HepG2 (cell line): Measurements from ENCODE around the gene ACADVL. TPM values are rescaled to one million over a fixed set of nuclear protein-coding genes. Genes with fewer than 3 reads are reported as not detected.

ENCODE experiments used
- ATAC-seq: fragments of 200-7000 bp; cut with Tn5 transposase; 3 replicates; pipeline ENCODE4 v1.9.1; 2020; ENCODE audit warnings: mild to moderate bottlenecking, moderate library complexity
- BruUV-seq: library from RNA; stranded (reverse); fragments of 400-500 nt; replicated peaks from 2 replicates; lab custom pipeline; 2021; lab: Mats Ljungman, UMichigan
- CTCF ChIA-PET: fragments of 300-600 bp; formaldehyde crosslinking; extraction: SDS; loops from one replicate; lab custom pipeline; 2021; ENCODE audit warnings: low total read pairs, inconsistent platforms, low intra/inter-chr PET ratio; lab: Yijun Ruan, JAX
- POLR2A ChIA-PET: fragments of 350-600 bp; sonication (Branson Sonifier 250); formaldehyde crosslinking; loops from one replicate; lab custom pipeline; 2020; ENCODE audit warnings: antibody characterized with exemption, inconsistent platforms; lab: Yijun Ruan, JAX
- DNase-seq: peaks from one replicate; pipeline ENCODE4 v3.0.0-alpha.2; 2015; ENCODE audit warnings: low spot score
- FAIRE-seq: peaks from 3 replicates; lab custom pipeline; 2011; peaks lifted over from hg19 to GRCh38; lab: Jason Lieb, UNC
- H2AFZ ChIP-seq: one replicate; pipeline ENCODE4 v1.6.1; 2011; ENCODE audit warnings: low read length, inconsistent platforms
- H3K27ac ChIP-seq: fragments of 300-600 bp; 3 replicates; pipeline ENCODE4 v1.8.0; 2011; ENCODE audit warnings: mixed run types, mild to moderate bottlenecking, mixed read lengths, low read length, inconsistent platforms; ENCODE audit not compliant: insufficient read depth; ENCODE audit errors: extremely low read length
- H3K27me3 ChIP-seq, 2 experiments: fragments of 200-600 bp in 1 of 2; 2 replicates in 1 of 2; 3 replicates in 1 of 2; pipeline versions ENCODE4 v1.6.0 to v1.8.0; 2011; ENCODE audit warnings: low read length in 2 of 2, mild to moderate bottlenecking in 2 of 2, moderate library complexity in 2 of 2, inconsistent platforms in 1 of 2; ENCODE audit not compliant: insufficient read depth in 2 of 2, control insufficient read depth in 1 of 2
- H3K36me3 ChIP-seq, 2 experiments: fragments of 200-600 bp in 1 of 2; replicated peaks in 1 of 2; 2 replicates in 1 of 2; 3 replicates in 1 of 2; pipeline versions ENCODE4 v1.5.1 to v1.8.0; 2011; ENCODE audit warnings: low read length in 2 of 2, inconsistent platforms in 1 of 2; ENCODE audit not compliant: insufficient read depth in 2 of 2, control insufficient read depth in 1 of 2
- H3K4me1 ChIP-seq: 2 replicates; pipeline ENCODE4 v1.5.1; 2012; ENCODE audit warnings: low read length, inconsistent platforms; ENCODE audit not compliant: insufficient read depth
- H3K4me2 ChIP-seq: 2 replicates; pipeline ENCODE4 v1.6.0; 2011; ENCODE audit warnings: low read depth, low read length, inconsistent platforms
- H3K4me3 ChIP-seq, 3 experiments: fragments of 200-600 bp in 1 of 3; sonication (generic), shearing (Covaris generic) in 1 of 3; replicated peaks in 1 of 3; 2 replicates each; pipeline ENCODE4 v1.5.1; 2011 to 2016; ENCODE audit warnings: low read length in 3 of 3, inconsistent platforms in 2 of 3, low read depth in 2 of 3, mild to moderate bottlenecking in 2 of 3, control low read depth in 1 of 3, mixed read lengths in 1 of 3; ENCODE audit not compliant: insufficient read depth in 1 of 3
- H3K79me2 ChIP-seq: one replicate; pipeline ENCODE4 v1.6.1; 2011; ENCODE audit warnings: low read length, inconsistent platforms; ENCODE audit not compliant: insufficient read depth
- H3K9ac ChIP-seq: 2 replicates; pipeline ENCODE4 v1.6.0; 2011; ENCODE audit warnings: mild to moderate bottlenecking, low read depth, low read length, inconsistent platforms; ENCODE audit not compliant: insufficient read depth
- H3K9me3 ChIP-seq: 2 replicates; pipeline ENCODE4 v1.5.1; 2012; ENCODE audit warnings: mild to moderate bottlenecking, low read length
- H4K20me1 ChIP-seq: 2 replicates; pipeline ENCODE4 v1.6.0; 2011; ENCODE audit warnings: inconsistent platforms, mild to moderate bottlenecking, low read length, moderate library complexity; ENCODE audit not compliant: insufficient read depth
- ARNT2 ChIP-seq: sonication (generic); formaldehyde crosslinking; IDR thresholded peaks from 2 replicates; pipeline ENCODE4 v1.8.0; 2022; ENCODE audit warnings: mild to moderate bottlenecking, low read depth, missing genetic modification reagents, moderate library complexity
- CHD2 ChIP-seq: IDR thresholded peaks from 2 replicates; pipeline ENCODE4 v1.6.1; 2011; ENCODE audit warnings: low read depth, low read length, improper control_type of control experiment
- GABPB1 ChIP-seq: IDR thresholded peaks from 2 replicates; pipeline ENCODE4 v1.6.1; 2016; ENCODE audit warnings: mild to moderate bottlenecking, missing genetic modification reagents, moderate library complexity, missing compliant biosample characterization
- HDAC1 ChIP-seq: sonication (generic); formaldehyde crosslinking; IDR thresholded peaks from 2 replicates; pipeline ENCODE4 v1.5.1; 2020; ENCODE audit warnings: mild to moderate bottlenecking, missing genetic modification reagents
- HNF4A ChIP-seq: sonication (generic); formaldehyde crosslinking; IDR thresholded peaks from 2 replicates; pipeline ENCODE4 v1.4.0; 2020; ENCODE audit warnings: missing genetic modification reagents
- KDM5B ChIP-seq: sonication (generic); formaldehyde crosslinking; IDR thresholded peaks from 2 replicates; pipeline ENCODE4 v1.4.0; 2020; ENCODE audit warnings: missing genetic modification reagents, mild to moderate bottlenecking, borderline replicate concordance
- MLLT10 ChIP-seq: sonication (generic); formaldehyde crosslinking; IDR thresholded peaks from 2 replicates; pipeline ENCODE4 v1.4.0; 2020; ENCODE audit warnings: missing genetic modification reagents
- NFRKB ChIP-seq: fragments of 450-650 bp; IDR thresholded peaks from 2 replicates; pipeline ENCODE4 v1.6.1; 2017
- PCBP1 ChIP-seq: fragments of 200-400 bp; formaldehyde crosslinking; IDR thresholded peaks from 2 replicates; pipeline ENCODE4 v1.6.1; 2017; ENCODE audit warnings: mild to moderate bottlenecking, low read depth, low read length, borderline replicate concordance
- SP2 ChIP-seq: sonication (generic); formaldehyde crosslinking; IDR thresholded peaks from 2 replicates; pipeline ENCODE4 v1.5.1; 2020; ENCODE audit warnings: mild to moderate bottlenecking, missing genetic modification reagents
- ZNF44 ChIP-seq: sonication (generic); formaldehyde crosslinking; IDR thresholded peaks from 2 replicates; pipeline ENCODE4 v1.5.1; 2020; ENCODE audit warnings: mild to moderate bottlenecking, missing genetic modification reagents
- ZNF598 ChIP-seq: sonication (generic); formaldehyde crosslinking; IDR thresholded peaks from 2 replicates; pipeline ENCODE4 v1.5.1; 2020; ENCODE audit warnings: mild to moderate bottlenecking, missing genetic modification reagents, borderline replicate concordance
- ZNF629 ChIP-seq: sonication (generic); formaldehyde crosslinking; conservative IDR thresholded peaks from 2 replicates; pipeline ENCODE4 v1.5.0; 2020; ENCODE audit warnings: missing genetic modification reagents
- ZNF674 ChIP-seq: sonication (generic); formaldehyde crosslinking; IDR thresholded peaks from 2 replicates; pipeline ENCODE4 v1.5.0; 2020; ENCODE audit warnings: low read depth, mild to moderate bottlenecking, missing genetic modification reagents
- ZNF749 ChIP-seq: sonication (generic); formaldehyde crosslinking; IDR thresholded peaks from 2 replicates; pipeline ENCODE4 v1.8.0; 2022; ENCODE audit warnings: mild to moderate bottlenecking, missing genetic modification reagents, moderate library complexity, borderline replicate concordance
- WGBS: methylation state at CpG from one replicate; pipeline ENCODE4 v1.1.6; 2017; ENCODE audit warnings: low lambda C conversion rate; 5-methylcytosine and 5-hydroxymethylcytosine counted together
- in situ Hi-C: cut with HindIII; loops from 2 replicates; pipeline ENCODE4 v1.10.0; 2017; ENCODE audit warnings: low pct_unique_long_range_greater_than_20kb; ENCODE audit not compliant: extremely low pct_ligation_motif_present
- intact Hi-C: fragments of 100-400 bp; cut with micrococcal nuclease; formaldehyde crosslinking; loops from one replicate; pipeline ENCODE4 v1.10.0; 2022; ENCODE audit not compliant: unreplicated experiment
- polyA plus RNA-seq, 8 experiments: library from polyadenylated mRNA; depleted of rRNA in 3 of 8; stranded (reverse) in 7 of 8; unstranded in 1 of 8; fragments of >200 nt; fragmentation: Illumina TruSeq in 4 of 8; extraction: Trizol in 4 of 8; gene quantifications; 2 replicates each; pipeline versions ENCODE4 v1.2.1 to v1.2.3, GENCODE V29; 2011 to 2016; ENCODE audit warnings: low read depth in 4 of 8, missing spikeins in 1 of 8, mixed read lengths in 1 of 8; ENCODE audit not compliant: insufficient read depth in 1 of 8
- total RNA-seq, 5 experiments: library from RNA; depleted of rRNA; stranded (reverse); fragments of >200 nt; fragmentation: Illumina TruSeq; extraction: Trizol; gene quantifications; 2 replicates each; pipeline ENCODE4 v1.2.3, GENCODE V29; 2016; ENCODE audit warnings: low read depth in 1 of 5
- TF ChIP-seq, protein P1 (sequence below): sonication (generic); formaldehyde crosslinking; IDR thresholded peaks from 2 replicates; pipeline ENCODE4 v1.5.1; 2020; ENCODE audit warnings: missing genetic modification reagents, mild to moderate bottlenecking, borderline replicate concordance
- TF ChIP-seq, protein P2 (sequence below): sonication (generic); formaldehyde crosslinking; IDR thresholded peaks from 2 replicates; pipeline ENCODE4 v1.5.0; 2020; ENCODE audit warnings: mild to moderate bottlenecking, missing genetic modification reagents, moderate library complexity
- TF ChIP-seq, protein P3 (sequence below): IDR thresholded peaks from 2 replicates; pipeline ENCODE4 v1.6.1; 2012; ENCODE audit warnings: inconsistent platforms

The ACADVL gene
- total and polyA plus RNA-seq, 2 of the 13 experiments (the other 11 are each of a cell fraction or from before 2014, with no cell fraction given): 219 to 412 TPM

DNA sequence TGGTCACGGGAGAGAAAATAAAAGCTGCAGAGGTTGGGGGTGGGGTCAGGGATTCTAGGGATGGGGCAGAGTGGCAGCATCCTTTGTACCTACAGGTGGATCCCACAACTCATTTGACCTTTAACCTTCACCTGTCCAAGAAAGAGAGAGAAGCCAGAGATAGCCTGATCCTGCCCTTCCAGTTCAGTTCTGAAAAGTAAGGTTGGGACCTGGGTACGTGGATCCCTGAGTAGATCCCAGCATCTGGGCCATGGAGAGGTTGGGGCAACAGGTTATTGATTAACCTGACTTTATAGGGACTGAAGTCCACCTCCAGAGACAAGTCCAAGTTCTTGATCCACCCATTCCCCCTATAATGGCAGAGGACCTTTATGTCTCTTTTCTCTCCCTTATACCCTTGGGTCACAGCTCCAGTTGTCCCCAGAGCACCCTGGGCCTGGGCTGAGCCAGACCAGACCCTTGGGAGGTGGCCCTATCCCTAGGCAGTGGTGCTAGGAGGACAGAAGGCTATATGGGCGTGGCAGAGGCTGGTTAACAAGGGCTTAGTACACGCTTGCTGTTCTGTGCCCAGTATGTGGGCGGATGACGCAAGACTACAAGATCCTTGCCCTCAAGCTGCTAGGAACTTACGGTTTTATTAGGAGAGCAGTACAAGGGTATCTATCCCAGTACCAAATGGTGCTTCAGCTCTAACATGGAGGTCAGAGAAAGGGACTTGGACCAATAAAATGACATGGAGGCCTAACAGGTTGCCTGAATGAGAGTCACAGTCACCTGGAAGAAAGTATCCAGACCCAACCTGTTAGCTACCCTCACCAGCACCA lies 39.2 kb downstream of the ACADVL start (continued):
- TF ChIP-seq ZNF598 (CRISPR knock-in tag): 0 out of 2 replicates have a peak, but pooled peaks have one; percentile 62
- TF ChIP-seq, all 625 proteins: peak for 153

DNA sequence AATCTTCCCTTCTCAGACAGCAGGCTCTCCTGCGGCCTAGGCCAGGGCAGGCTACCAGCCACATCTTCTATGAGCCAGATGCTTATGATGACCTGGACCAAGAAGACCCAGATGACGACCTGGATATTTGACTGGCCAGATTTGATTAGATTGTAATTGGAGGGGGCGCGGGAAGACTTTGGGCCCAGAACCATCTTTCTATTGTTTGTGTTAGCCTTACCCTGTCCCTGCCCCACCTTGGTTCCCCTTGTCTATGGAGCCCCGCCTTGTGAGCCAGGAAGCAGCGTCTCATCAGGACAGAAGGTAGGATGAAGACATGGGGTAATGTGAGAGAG lies 39.8 kb downstream of the ACADVL start:
- peak overlapping the region; percentile 43; the same call in 1 of the 2 replicates for H3K9ac ChIP-seq
- FAIRE-seq: no peak
- H4K20me1 ChIP-seq: no peaks in the 10 kb centered on the region
- no peaks in the 10 kb centered on the region for H3K9me3 ChIP-seq
- no peak for DNase-seq
- no TSS peak for BruUV-seq
- intact Hi-C loops: no loop called here
- H2AFZ ChIP-seq: no peak overlapping the region
- ChIA-PET CTCF (no interaction called here), POLR2A (interaction anchor here (0.6 to 3.5 kb wide), 9 partner anchors 18 to 368 kb away, joined by 3 to 35 read pairs (median 5); partner anchors contain the start of genes DVL2, GABARAP, NEURL4 and PHF23)
- peak overlapping the region; percentile 77 for H3K4me2 ChIP-seq
- H3K36me3 ChIP-seq: peaks cover 4 to 9% of the 10 kb centered on the region in 2 experiments; a peak in 4 of 5 replicates
- in situ Hi-C loops: no loop called here
- no peak for ATAC-seq
- peak overlapping the region; percentile 70 for H3K27ac ChIP-seq
- H3K27me3 ChIP-seq: no peaks in the 10 kb centered on the region
- H3K79me2 ChIP-seq: peaks cover 2% of the 10 kb centered on the region
- peaks cover 53% of the 10 kb centered on the region for H3K4me1 ChIP-seq
- peak overlapping the region in 1 of 3 experiments; percentile 50; a peak in 2 of 6 replicates for H3K4me3 ChIP-seq
- WGBS: 91% methylated on average over 5 of the region's 6 CpGs
- no peak for TF ChIP-seq CHD2
- TF ChIP-seq ZNF749 (CRISPR knock-in tag): no peak
- no peak for TF ChIP-seq PCBP1
- TF ChIP-seq, protein P1, sequence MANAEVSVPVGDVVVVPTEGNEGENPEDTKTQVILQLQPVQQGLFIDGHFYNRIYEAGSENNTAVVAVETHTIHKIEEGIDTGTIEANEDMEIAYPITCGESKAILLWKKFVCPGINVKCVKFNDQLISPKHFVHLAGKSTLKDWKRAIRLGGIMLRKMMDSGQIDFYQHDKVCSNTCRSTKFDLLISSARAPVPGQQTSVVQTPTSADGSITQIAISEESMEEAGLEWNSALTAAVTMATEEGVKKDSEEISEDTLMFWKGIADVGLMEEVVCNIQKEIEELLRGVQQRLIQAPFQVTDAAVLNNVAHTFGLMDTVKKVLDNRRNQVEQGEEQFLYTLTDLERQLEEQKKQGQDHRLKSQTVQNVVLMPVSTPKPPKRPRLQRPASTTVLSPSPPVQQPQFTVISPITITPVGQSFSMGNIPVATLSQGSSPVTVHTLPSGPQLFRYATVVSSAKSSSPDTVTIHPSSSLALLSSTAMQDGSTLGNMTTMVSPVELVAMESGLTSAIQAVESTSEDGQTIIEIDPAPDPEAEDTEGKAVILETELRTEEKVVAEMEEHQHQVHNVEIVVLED (CRISPR knock-in tag): no peak
- TF ChIP-seq, protein P2, sequence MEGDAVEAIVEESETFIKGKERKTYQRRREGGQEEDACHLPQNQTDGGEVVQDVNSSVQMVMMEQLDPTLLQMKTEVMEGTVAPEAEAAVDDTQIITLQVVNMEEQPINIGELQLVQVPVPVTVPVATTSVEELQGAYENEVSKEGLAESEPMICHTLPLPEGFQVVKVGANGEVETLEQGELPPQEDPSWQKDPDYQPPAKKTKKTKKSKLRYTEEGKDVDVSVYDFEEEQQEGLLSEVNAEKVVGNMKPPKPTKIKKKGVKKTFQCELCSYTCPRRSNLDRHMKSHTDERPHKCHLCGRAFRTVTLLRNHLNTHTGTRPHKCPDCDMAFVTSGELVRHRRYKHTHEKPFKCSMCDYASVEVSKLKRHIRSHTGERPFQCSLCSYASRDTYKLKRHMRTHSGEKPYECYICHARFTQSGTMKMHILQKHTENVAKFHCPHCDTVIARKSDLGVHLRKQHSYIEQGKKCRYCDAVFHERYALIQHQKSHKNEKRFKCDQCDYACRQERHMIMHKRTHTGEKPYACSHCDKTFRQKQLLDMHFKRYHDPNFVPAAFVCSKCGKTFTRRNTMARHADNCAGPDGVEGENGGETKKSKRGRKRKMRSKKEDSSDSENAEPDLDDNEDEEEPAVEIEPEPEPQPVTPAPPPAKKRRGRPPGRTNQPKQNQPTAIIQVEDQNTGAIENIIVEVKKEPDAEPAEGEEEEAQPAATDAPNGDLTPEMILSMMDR (CRISPR knock-in tag): no peak
- 0 out of 2 replicates have a peak, but pooled peaks have one; percentile 4 for TF ChIP-seq KDM5B (CRISPR knock-in tag)
- TF ChIP-seq HDAC1 (CRISPR knock-in tag): no peak
- TF ChIP-seq ARNT2 (CRISPR knock-in tag): no peak
- TF ChIP-seq MLLT10 (CRISPR knock-in tag): no peak
- TF ChIP-seq HNF4A: no peak
- TF ChIP-seq GABPB1: no peak
- TF ChIP-seq ZNF674: no peak
- TF ChIP-seq, protein P3, sequence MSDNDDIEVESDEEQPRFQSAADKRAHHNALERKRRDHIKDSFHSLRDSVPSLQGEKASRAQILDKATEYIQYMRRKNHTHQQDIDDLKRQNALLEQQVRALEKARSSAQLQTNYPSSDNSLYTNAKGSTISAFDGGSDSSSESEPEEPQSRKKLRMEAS: no peak
- no peak for TF ChIP-seq SP2
- no peak for TF ChIP-seq ZNF629 (CRISPR knock-in tag)
- 0 out of 2 replicates have a peak, but pooled peaks have one; percentile 0 for TF ChIP-seq ZNF44 (CRISPR knock-in tag)
- no peak for TF ChIP-seq NFRKB
